ENCODE data around the gene NCOA5. TPM values are rescaled to one million over a fixed set of nuclear protein-coding genes. Genes with fewer than 3 reads are reported as not detected.

The NCOA5 gene
- total RNA-seq, 2 donors from 2014 or later: 18.7 to 20.4 TPM

DNA sequence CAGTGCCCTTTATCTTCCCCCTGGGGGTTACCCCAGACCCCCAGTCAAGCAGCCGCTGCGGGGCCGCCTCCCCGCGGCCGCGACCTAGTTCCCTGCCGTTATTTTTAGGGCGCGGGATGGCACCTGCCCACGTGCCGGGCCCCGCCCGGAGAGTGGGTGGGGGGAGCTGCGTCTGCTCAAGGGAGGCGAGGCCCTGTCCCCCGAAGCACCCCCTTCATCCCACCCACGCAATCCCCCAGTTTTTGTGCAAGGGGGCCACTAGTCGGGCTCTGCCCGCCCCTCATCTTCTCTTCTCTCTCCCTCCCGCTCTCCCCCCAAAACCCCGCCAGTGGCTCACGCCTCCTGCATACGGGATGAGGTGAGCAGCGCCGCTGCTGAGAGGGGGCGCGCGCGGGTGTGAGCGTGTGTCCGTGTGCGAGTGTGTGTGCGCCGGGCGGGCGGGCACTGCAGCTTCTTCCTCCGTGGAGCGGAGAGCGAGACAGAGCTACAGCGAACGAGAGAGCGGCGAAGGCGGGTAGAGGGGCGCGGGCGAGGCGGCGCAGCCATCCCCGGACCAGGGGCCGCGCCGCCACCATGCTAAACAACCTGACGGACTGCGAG, 60.9 kb downstream of the NCOA5 start, which contains the start of gene SLC12A5:
Gene SLC12A5, plus strand, starts transcription at position 444 of the 600 bp plus-strand sequence. Its CDS starts 130 bp downstream, at position 574.
- intact Hi-C loops (cut with DNase I): no loop called here
- DNase-seq (ENCODE audit: low spot score): no peak

DNA sequence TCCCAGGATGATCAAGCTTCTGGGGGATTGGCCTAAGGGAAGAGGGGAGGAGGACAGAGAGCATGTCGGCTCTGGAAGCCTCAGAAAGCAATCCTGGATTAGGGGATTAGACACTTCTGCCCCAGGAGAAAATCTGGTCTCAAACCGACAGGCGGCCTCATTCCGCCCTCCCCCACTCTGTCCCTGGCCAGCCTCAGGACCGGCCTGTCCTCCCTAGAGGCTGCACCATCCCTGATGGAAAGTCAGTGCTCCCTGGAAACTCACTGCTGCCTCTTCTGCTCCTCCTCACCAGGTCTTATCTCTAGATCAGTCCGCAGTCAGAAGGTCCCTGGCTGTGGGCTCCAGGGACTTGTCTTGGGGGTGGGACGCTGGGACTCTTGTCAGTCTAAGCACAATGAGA, 61.7 kb downstream of the NCOA5 start:
- no peak for DNase-seq (ENCODE audit: low spot score)
- intact Hi-C loops (cut with DNase I): no loop called here

DNA sequence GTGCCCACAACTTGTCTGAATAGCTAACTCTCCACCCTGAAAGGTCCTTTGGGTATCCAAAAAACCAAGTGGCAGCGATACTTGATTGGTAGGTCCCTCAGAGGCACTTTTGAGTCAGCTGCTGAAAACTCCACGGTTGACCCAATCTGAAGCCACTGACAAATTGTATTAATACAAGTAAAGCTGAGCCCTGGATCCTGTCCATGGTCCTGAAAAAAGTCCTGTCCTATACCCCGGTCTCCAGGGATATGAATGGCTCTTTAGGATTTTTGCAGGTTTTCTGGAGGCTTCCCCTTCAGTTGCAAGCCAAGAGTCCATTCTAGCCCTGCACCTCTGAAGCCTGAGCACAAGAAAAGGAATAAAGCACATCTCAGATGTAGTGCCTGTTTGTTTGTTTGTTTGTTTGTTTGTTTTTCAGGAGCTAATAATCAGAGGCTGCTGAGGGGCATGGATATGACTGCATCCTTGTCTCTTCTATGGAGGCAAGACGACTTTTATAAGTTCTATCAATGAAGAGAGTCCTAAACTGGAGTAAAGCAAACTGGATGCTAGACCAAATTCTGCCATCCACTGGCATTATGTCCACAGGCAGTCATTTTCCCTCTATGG, 62.4 kb downstream of the NCOA5 start:
- intact Hi-C loops (cut with DNase I): no loop called here
- DNase-seq (ENCODE audit: low spot score): no peak

DNA sequence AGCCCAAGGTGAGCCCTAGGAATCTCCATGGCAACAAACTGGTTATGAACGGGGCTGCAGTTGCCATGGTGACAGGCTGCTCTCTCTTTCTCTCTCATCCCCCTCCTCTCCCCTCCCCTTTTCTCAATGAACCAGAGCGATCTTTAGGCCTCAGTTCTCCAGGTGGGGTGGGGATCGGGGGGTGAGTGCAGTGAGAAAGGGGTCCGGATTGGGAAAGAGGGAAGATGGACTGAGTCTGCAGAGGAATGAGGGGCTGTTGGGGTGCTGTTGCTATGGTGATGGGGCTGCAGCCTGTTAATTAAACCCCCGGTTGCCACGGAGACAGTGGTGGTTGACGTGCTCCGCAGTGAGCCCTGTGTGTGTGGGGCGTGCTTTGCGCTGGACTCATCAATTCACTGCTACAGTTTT, 64.4 kb downstream of the NCOA5 start:
- no peak for DNase-seq (ENCODE audit: low spot score)
- intact Hi-C loops (cut with DNase I): no loop called here

DNA sequence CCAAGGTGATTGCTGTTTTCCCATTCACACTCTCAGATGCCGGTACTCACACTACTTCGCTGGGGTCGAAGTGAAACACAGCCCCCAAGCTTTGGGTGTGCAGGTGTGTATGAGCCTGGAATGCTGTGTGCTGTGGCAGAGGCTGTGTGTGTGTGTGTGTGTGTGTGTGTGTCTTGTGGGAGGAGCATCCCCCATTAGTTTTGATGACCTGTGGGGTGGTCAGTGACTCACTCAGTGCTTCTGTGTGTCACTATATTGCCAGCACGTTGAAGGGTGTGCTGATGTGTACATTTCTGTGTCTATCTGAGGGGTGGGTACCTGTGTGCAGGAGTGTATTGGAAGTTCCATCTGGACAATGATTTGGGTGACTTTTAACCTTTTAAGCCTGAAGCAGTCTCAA, 65.8 kb downstream of the NCOA5 start:
- DNase-seq (ENCODE audit: low spot score): no peak
- intact Hi-C loops (cut with DNase I): no loop called here

DNA sequence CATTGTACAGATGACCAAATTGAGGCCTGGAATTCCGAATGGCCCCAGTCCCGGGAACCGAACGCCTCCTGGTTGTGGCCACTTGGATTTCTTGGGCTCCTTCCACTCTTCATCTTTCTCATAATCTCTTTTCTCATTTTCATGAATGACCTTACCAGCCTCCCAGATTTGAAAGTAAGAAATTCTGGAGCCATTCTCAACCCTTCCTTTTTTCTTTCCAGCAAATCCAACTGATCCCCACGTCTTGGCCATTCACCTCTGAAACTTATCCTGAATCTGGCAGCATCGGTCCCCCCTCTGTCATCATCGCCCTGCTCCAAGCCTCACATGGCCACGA, 66.6 kb downstream of the NCOA5 start:
- DNase-seq (ENCODE audit: low spot score): no peak
- intact Hi-C loops (cut with DNase I): no loop called here

DNA sequence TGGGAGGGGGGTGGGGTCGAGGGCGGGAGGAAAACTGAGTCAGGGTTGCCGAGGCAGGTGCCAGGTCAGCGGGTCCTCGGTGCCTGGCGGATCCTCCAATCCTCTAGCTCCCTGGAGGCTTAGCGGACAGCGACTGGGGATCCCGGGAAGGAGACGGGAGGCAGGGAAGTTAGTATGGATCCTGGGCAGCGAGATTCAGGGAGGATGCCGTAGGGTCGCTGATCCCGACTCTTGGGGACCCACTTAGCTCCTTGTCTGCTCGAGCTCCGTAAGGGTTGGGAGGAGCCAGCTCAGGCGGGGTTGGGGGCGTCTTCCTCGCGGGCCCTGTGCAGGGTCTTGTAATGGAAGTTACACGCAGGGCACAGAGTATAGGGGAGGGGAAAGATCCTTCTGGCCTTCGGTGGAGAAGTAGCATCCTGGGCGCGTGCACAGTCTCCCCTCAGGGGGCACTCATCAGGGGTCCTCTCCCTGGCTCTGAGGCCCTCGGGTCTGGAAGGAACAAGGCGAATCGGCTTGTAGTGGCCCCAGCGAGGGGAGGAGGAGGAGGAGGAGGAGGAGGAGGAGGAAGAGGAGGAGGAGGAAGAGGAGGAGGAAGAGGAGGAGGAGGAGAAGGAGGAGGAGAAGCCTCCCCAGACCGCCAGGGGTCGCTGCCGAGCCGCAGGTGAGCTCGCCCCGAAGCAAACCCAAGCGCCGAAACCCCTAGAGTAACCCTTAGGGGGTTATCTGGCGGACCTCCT, 67.2 kb downstream of the NCOA5 start:
- peak; percentile 87 for DNase-seq (ENCODE audit: low spot score)
- intact Hi-C loops (cut with DNase I): no loop called here

DNA sequence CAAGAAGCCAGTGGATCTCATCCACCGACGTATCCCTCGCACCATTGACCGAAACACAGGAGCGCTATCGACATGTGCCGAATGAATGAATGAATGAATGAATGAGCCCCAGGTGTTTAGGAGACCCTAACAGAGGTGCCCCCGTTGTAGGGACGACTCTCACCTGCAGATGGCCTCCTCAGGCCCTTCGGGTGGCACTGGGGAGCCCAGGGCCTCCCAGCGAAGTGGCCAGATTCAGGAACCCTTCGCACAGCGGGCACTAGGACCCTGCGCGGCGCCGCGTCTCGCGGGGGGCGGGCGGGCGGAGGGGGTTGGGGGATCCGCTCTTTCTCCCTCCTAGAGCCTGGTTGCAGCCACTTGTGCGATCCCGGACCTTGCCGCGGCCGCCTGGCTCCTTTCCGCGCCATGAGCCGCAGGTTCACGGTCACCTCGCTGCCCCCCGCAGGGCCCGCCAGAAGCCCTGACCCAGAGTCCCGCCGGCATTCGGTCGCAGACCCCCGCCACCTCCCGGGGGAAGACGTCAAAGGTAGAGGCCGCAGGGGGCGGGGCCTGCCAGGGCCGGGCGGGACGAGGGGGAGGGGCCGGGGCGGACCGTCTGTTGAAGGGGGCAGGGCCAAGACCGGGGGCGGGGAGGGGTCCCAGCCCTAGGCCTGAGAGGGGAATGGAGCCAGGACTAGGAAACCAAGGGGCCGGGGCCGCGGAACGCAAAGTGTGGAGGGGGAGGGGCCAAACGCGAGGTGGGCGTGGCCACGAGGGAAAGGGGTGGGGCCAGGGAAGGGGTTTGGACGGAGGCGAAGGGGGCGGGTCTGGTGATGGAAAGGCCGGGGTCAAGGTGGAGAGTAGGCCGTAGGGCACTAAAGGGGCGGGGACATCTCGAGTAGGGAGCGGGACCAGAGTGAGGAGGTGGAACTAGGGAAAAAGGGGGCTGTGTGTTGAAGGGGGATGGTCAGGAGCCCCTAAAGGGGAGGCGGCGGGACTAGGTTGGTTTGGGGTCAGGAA, 68.1 kb downstream of the NCOA5 start:
- intact Hi-C loops (cut with DNase I): no loop called here
- peak; percentile 81 for DNase-seq (ENCODE audit: low spot score)

DNA sequence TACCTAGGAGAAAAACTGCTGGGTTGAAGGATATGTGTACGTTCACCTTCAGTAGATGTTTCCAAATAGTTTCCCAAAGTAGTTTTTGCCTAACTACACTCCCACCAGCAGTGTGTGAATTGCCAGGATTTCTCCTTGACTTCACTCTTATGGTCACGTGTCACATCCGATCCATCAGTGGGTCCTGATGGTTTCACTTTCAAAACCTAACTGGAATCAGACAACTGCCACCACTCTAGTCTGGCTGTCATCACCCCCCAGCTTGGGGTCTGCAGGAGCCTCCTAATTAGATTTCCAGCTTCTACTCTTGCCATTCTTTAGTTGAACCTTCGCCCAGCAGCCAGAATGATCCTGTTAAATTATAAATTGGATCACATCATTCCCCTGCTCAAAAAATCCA, 69.2 kb downstream of the NCOA5 start:
- no peak for DNase-seq (ENCODE audit: low spot score)
- intact Hi-C loops (cut with DNase I): no loop called here

DNA sequence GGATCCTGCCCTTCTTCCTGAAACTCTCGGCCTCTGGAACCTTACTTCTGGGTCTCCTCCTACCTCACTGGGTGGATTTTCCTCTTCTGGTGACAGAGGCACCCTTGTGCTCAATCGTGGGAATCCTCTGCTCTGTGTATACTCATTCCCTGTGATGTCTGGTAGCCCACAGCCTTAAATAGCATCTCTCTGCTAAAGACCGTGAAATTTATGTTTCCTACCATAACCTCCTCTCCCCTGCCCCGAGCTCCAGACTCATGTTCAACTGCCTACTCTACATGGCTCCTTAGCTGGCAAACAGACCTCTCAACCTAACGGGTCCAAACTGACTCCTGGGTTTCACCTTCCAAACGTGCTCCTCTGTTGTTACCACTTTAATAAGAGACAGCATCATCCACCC, 71.2 kb downstream of the NCOA5 start:
- intact Hi-C loops (cut with DNase I): loop anchor here in 1 of 2 donors (10.0 kb wide), 1 partner anchor 156 kb away; no protein-coding TSS in a partner anchor
- no peak for DNase-seq (ENCODE audit: low spot score)

DNA sequence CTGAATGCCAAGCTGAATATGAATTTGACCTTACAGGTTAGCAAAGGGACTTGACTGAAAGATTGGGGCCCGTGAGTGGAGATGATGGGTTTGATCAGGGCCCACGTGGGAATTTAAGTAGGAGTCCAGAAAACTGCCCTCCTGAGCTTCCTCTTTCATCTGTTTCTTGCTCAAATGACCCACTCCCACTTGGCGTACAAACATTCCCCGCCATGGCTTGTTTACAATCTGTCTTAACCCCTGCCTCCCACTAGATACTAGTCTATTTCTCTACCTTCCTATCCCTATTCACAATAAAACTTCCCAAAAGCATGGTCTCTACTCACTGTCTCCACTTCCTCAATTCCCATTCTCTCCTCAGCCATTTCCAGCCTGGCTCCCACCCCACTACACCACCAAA, 71.7 kb downstream of the NCOA5 start:
- intact Hi-C loops (cut with DNase I): loop anchor here in 1 of 2 donors (10.0 kb wide), 1 partner anchor 157 kb away; no protein-coding TSS in a partner anchor
- no peak for DNase-seq (ENCODE audit: low spot score)

DNA sequence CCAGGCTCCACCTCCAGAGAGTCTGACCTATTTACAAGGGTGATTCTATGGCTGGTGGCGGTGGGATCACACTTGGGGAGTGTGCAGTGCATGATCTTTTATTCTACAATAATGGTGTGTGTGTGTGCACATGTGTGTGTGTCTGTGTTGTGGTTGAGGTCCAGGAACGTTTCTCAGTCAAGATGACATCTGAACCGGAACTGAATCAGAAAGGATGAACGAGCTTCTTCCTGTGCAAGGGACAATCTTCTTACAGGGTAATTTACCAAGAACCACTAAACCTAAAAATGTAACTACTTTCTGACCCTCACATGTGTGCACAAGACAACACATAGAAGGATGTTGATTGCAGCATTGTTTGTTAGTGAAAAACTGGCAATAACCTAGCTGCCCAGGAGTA, 72.5 kb downstream of the NCOA5 start:
- intact Hi-C loops (cut with DNase I): loop anchor here in 1 of 2 donors (10.0 kb wide), 1 partner anchor 158 kb away; no protein-coding TSS in a partner anchor
- DNase-seq (ENCODE audit: low spot score): no peak

DNA sequence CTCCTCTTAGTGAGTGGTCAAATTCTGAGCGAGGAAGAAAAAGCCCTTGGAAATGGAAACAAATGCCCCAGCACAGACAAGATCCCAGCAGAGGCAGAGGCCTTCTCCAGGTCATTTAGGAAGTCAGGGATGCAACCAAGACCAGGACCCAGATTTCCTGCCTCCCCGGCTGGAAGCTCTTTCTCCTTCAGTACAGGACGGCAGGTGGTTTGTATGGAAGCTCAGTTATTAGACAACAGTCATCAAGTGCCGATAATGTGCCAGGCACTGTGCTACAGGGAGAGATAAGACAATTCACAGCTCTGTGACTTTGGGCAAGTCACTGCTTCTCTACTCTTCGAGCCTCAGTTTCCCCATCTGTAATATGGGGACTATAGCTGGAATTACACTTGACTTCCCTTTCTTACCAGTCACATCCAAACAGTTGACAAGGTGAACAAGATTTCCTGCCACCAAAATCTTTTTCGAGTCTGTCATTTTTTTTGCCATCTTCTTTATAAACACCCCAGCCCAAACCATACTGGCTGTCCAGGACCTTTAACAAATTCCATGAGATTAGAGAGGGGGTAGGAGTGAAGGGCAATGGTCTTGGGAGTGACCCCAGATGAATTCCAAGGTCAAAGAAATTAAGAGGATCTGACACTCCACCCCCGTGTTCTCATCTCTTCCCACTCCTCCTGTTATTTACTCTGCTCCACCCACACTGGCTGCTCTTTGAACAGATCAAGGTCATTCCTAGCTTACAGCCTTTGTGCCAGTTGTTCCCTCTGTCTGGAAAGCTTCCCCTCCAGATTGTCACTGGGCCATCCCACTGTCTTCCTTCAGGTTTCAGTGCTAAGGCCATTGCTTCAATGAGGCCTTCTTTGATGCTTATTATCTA, 75.0 kb downstream of the NCOA5 start:
- DNase-seq (ENCODE audit: low spot score): no peak
- intact Hi-C loops (cut with DNase I): loop anchor here in 1 of 2 donors (10.0 kb wide), 1 partner anchor 160 kb away; no protein-coding TSS in a partner anchor

DNA sequence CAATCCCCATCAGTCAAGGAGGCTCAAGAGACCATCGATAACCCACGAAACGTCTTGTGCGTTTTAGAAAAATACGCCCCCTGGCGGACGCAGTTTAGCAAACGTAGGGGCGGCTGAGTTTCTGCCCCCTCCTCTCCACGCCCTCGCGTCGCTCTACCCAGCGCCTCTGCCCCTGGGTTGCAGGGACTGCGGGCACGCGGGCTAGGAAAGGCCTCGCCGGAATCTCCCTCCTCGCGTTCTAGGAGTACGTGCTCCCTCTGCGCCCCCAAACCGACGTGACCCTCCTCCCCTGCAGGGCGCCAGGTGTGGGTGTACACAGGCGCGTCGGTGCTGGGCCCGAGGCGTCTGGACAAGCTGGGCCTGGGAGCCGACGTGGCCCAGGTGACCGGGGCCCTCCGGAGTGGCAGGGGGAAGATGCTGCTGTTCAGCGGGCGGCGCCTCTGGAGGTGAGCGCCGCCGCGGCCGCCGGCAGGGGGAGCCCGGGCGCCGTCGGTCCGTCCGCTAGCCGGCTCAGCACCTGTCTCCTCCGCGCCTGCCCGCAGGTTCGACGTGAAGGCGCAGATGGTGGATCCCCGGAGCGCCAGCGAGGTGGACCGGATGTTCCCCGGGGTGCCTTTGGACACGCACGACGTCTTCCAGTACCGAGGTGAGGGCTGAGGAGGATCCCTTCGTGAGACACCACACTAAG, 75.8 kb downstream of the NCOA5 start:
- DNase-seq (ENCODE audit: low spot score): no peak
- intact Hi-C loops (cut with DNase I): loop anchor here in 1 of 2 donors (10.0 kb wide), 1 partner anchor 161 kb away; no protein-coding TSS in a partner anchor

DNA sequence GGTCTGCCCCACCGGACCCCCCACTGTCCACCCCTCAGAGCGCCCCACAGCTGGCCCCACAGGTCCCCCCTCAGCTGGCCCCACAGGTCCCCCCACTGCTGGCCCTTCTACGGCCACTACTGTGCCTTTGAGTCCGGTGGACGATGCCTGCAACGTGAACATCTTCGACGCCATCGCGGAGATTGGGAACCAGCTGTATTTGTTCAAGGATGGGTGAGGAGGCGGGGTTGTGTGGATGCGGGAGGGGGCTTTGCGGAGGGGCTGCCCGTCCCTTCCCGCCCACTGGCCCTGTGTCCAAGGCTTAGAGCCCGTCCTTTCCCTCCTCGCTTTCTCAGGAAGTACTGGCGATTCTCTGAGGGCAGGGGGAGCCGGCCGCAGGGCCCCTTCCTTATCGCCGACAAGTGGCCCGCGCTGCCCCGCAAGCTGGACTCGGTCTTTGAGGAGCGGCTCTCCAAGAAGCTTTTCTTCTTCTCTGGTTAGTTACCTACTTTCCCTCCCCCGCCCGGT, 76.4 kb downstream of the NCOA5 start:
- DNase-seq (ENCODE audit: low spot score): no peak
- intact Hi-C loops (cut with DNase I): loop anchor here in 1 of 2 donors (10.0 kb wide), 1 partner anchor 161 kb away; no protein-coding TSS in a partner anchor

DNA sequence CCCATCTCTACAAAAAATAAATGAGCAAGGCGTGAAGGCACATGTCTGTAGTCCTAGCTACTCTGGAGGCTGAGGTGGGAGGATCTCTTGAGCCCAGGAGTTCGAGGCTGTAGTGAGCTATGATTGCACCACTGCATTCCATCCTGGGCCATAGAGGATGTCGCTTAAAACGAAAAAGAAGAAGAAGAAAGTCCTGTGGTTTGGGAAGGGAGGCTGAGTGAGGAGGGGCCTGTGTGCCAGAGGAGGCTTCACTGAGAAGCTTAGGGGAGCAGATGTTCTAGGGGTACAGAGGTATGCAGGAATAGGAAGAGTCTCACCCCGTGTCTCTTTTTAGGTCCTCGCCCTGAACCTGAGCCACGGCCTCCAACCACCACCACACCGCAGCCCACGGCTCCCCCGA, 76.8 kb downstream of the NCOA5 start:
- no peak for DNase-seq (ENCODE audit: low spot score)
- intact Hi-C loops (cut with DNase I): loop anchor here in 1 of 2 donors (10.0 kb wide), 1 partner anchor 162 kb away; no protein-coding TSS in a partner anchor
